Psoas muscle (tissue), 8 donors: ENCODE measurements around the gene VSIG8. TPM values are rescaled to one million over a fixed set of nuclear protein-coding genes. Genes with fewer than 3 reads are reported as not detected.
A peak's percentile ranks its signal among the peaks of the same experiment; 100 is the strongest.

Experiments used
- ATAC-seq, 4 donors: fragments of 200-7000 bp; cut with Tn5 transposase; one replicate each; pipeline ENCODE4 v1.9.1; 2020; ENCODE audit warnings: moderate library complexity in 3 of 4, mild to moderate bottlenecking in 2 of 4
- DNase-seq, 2 donors: peaks; one replicate each; pipeline ENCODE4 v3.0.0-alpha.2; 2020
- H3K27ac ChIP-seq: fragments of 200-600 bp; one replicate; pipeline ENCODE4 v1.8.0; 2022
- H3K27me3 ChIP-seq, 3 donors: fragments of 200-600 bp in 1 of 3; one replicate each; pipeline versions ENCODE4 v1.6.1 to v1.8.0; 2013 to 2022; ENCODE audit warnings: low read length in 2 of 3, mild to moderate bottlenecking in 2 of 3, moderate library complexity in 1 of 3; ENCODE audit not compliant: insufficient read depth in 3 of 3
- H3K36me3 ChIP-seq, 2 donors: fragments of 200-600 bp in 1 of 2; one replicate each; pipeline versions ENCODE4 v1.6.1 to v1.8.0; 2013 to 2022; ENCODE audit warnings: low read depth in 1 of 2, mild to moderate bottlenecking in 1 of 2, moderate library complexity in 1 of 2; ENCODE audit not compliant: insufficient read depth in 1 of 2
- H3K4me1 ChIP-seq: fragments of 200-600 bp; one replicate; pipeline ENCODE4 v1.8.0; 2022
- H3K4me3 ChIP-seq: fragments of 200-600 bp; one replicate; pipeline ENCODE4 v1.8.0; 2022; ENCODE audit warnings: mild to moderate bottlenecking
- H3K9me3 ChIP-seq: fragments of 200-600 bp; one replicate; pipeline ENCODE4 v1.8.0; 2022
- WGBS, 3 donors: extraction: QIAGEN DNeasy Blood & Tissue Kit; methylation state at CpG; one replicate each; pipeline versions ENCODE4 v1.1.6 to v1.1.7; 2013; 5-methylcytosine and 5-hydroxymethylcytosine counted together
- intact Hi-C, 2 donors: fragments of 100-400 bp; cut with DNase I; formaldehyde crosslinking; loops; one replicate each; pipeline versions ENCODE4 v1.11.0 to v1.14.2; 2022
- polyA plus RNA-seq, 3 donors: library from polyadenylated mRNA; stranded (reverse); fragments of 200-250 nt; gene quantifications; one replicate each; pipeline ENCODE4 v1.2.3, GENCODE V29; 2013
- total RNA-seq, 4 donors: library from RNA; stranded (reverse); fragmentation: NEBNext Ultra II Directional in 2 of 4; extraction: Animal tissue kit (Norgen Biotek cat#: 25700) in 2 of 4; gene quantifications; one replicate each; pipeline versions ENCODE4 v1.2.1 to v1.2.4, GENCODE V29; 2021 to 2023
- TF ChIP-seq, protein P1 (sequence below): fragments of 200-600 bp; IDR thresholded peaks from one replicate; pipeline ENCODE4 v1.8.0; 2022; ENCODE audit warnings: antibody characterized with exemption
- donor health status: healthy with polysubstance abuse.
- donor health status: DM: no; HTN: no; CAD: no; lungs with moderate emphysema.
- donor health status: Bipolar disorder and iron deficiency.
- donor health status: healthy.
- donor health status: DM: yes; HTN: yes; CAD: no.
- donor health status: DM: no; HTN: no; CAD: no.
- donor health status: DM: no; HTN: no; CAD: no.
- donor health status: DM: yes; HTN: yes; CAD: no.

Gene VSIG8
- total and polyA plus RNA-seq, 7 donors: not detected

DNA sequence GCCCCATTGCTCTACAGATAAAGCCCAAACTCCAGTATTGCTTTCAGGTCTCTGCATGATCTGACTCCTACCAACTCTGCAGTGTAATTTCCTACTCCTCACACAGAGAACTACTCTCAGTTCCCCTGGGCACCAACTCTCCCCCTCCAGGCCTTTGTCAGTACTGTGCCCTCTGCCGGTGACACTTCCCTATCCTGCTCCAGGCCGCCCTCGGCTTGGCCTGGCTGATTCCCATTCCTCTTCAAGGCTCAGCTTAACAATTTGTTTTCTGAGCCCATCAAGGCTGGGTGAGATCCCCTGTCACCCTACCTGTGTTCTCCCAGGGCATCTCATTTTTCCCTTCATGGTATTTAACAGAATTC is 33.2 kb downstream of the VSIG8 start:
- no peak overlapping the region for H3K27ac ChIP-seq
- peaks cover 8% of the 10 kb centered on the region for H3K4me1 ChIP-seq
- no peak overlapping the region for H3K4me3 ChIP-seq
- peak; percentile 42 to 66 for DNase-seq
- intact Hi-C loops: no loop called here
- peak; percentile 64 to 86 (median 76) for ATAC-seq
- whole genome bisulfite sequencing, 3 donors: 34 to 37% (median 37%) methylated on average over 3 of the region's 3 CpGs
- TF ChIP-seq, protein P1, sequence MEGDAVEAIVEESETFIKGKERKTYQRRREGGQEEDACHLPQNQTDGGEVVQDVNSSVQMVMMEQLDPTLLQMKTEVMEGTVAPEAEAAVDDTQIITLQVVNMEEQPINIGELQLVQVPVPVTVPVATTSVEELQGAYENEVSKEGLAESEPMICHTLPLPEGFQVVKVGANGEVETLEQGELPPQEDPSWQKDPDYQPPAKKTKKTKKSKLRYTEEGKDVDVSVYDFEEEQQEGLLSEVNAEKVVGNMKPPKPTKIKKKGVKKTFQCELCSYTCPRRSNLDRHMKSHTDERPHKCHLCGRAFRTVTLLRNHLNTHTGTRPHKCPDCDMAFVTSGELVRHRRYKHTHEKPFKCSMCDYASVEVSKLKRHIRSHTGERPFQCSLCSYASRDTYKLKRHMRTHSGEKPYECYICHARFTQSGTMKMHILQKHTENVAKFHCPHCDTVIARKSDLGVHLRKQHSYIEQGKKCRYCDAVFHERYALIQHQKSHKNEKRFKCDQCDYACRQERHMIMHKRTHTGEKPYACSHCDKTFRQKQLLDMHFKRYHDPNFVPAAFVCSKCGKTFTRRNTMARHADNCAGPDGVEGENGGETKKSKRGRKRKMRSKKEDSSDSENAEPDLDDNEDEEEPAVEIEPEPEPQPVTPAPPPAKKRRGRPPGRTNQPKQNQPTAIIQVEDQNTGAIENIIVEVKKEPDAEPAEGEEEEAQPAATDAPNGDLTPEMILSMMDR: peak; percentile 39
- no peaks in the 10 kb centered on the region for H3K27me3 ChIP-seq
- no peaks in the 10 kb centered on the region for H3K9me3 ChIP-seq
- no peaks in the 10 kb centered on the region for H3K36me3 ChIP-seq

DNA sequence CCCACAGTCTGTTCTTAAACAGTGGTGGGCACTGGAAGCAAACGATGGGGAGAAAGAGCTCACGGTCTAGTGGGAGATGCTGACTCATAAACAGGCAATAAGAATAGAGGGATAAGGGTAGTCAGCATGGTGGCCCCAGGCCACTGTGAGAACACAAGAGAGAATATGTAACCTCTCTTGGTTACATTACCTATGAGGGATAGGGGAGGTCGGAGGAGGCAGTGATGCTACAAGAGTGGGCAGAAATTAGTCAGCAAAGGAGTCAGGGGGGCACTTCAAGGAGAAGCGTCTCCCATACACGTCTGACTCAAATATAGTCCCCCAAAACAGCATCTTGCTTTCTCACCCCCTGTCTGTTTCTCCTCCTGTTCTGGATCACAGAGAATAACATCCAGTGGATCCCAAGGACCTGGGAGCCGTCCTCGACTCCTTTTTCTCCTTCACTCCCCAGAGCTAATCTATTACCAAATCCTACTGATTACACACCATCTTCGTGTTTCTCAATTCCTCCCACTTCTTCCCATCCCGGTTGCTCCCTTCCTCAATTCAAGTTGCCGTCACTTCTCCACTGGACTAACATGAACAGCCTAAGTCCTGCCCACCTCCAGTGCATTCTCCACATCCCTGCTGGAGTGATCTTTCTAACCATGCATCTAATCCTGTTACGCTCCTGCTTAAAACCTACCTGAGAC is 33.7 kb downstream of the VSIG8 start:
- TF ChIP-seq, protein P1: no peak
- Histone ChIP-seq H3K36me3 (no peaks in the 10 kb centered on the region), H3K4me3 (no peak overlapping the region), H3K9me3 (no peaks in the 10 kb centered on the region), H3K27me3 (no peaks in the 10 kb centered on the region), H3K27ac (no peak overlapping the region), H3K4me1 (peaks cover 8% of the 10 kb centered on the region)
- 90 to 94% (median 91%) methylated on average over 11 of the region's 11 CpGs for WGBS, 3 donors
- intact Hi-C loops: no loop called here
- DNase-seq: no peak
- no peak for ATAC-seq

DNA sequence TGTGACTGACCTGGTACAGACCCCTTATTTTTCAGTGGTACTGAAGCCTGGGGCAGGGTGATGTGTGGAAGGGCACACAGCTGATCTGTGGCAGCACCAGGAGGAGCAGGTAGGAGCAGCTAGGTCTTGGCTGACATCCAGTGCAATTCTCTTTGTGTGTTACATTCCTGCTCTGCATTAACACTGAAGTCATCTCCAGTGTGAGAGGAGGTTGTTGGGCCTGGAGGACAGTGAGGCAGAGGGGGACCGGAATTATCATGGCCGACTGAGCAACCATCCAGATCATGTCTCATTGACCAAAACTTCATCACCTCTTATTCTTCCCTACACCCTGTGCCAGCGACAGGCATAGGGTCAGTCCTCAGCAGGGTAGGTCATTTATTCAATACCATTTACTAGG is 34.3 kb downstream of the VSIG8 start:
- Histone ChIP-seq H3K36me3 (no peaks in the 10 kb centered on the region), H3K27me3 (no peaks in the 10 kb centered on the region), H3K9me3 (no peaks in the 10 kb centered on the region), H3K27ac (no peak overlapping the region), H3K4me1 (peaks cover 8% of the 10 kb centered on the region), H3K4me3 (no peak overlapping the region)
- DNase-seq (no peak), ATAC-seq (no peak)
- 84 to 97% (median 96%) methylated on average over 3 of the region's 3 CpGs for WGBS, 3 donors
- TF ChIP-seq, protein P1: no peak
- intact Hi-C loops: no loop called here

DNA sequence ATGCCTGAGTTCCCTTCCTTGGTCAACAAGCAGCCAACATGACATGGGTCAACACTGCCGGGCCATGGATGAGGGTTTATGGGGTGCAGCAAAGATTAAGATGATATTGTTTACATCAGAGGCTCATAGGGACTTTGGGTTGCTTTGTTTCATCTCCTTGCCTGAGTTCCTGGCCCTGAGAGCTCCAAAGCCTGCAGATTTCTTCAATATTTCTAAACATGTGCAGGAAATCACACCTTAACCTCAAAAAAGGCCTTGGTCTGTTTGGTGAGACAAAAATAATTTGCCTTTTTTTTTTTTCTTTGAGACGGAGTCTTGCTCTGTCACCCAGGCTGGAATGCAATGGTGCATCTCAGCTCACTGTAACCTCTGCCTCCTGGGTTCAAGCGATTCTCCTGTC is 34.9 kb downstream of the VSIG8 start:
- DNase-seq (no peak), ATAC-seq (no peak)
- TF ChIP-seq, protein P1: no peak
- Histone ChIP-seq H3K27ac (no peak overlapping the region), H3K27me3 (no peaks in the 10 kb centered on the region), H3K36me3 (no peaks in the 10 kb centered on the region), H3K9me3 (no peaks in the 10 kb centered on the region), H3K4me3 (no peak overlapping the region), H3K4me1 (peaks cover 8% of the 10 kb centered on the region)
- WGBS, 3 donors: 95 to 98% (median 97%) methylated on average over 3 of the region's 3 CpGs
- intact Hi-C loops: no loop called here

DNA sequence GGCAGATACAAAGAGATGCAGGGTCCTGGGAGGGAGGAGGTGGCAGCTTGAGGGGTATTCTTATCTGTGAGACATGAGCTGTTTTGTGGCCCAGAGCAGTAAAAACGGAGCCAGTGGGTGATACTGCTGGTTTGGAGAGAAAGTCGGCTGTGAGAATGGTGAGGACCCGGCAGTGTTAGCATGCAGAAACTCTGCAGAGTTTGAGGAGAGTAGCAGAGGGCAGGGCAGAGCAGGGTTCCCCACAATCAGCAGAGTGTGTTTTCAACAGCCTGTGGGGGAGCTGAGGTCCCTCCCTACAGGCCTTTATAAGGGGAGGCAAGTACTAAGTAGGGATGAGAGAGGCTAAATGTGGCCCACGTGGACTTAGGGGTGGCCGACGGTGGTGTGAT is 35.4 kb downstream of the VSIG8 start:
- H3K27me3 ChIP-seq: no peaks in the 10 kb centered on the region
- peaks cover 8% of the 10 kb centered on the region for H3K4me1 ChIP-seq
- no peak overlapping the region for H3K27ac ChIP-seq
- intact Hi-C loops: no loop called here
- WGBS, 3 donors: 89 to 93% (median 90%) methylated on average over 6 of the region's 6 CpGs
- no peak for DNase-seq
- H3K36me3 ChIP-seq: no peaks in the 10 kb centered on the region
- H3K9me3 ChIP-seq: no peaks in the 10 kb centered on the region
- no peak for ATAC-seq
- peak overlapping the region; percentile 2 for H3K4me3 ChIP-seq
- TF ChIP-seq, protein P1: no peak
